Activated CD8-positive, alpha-beta T cell treated with anti-CD3 and anti-CD28 coated beads for 36 hours (primary cell): Measurements from ENCODE around the gene HELT. TPM values are rescaled to one million over a fixed set of nuclear protein-coding genes. Genes with fewer than 3 reads are reported as not detected.

ENCODE experiments used
- ATAC-seq: fragments of 200-7000 bp; cut with Tn5 transposase; one replicate; pipeline ENCODE4 v1.10.0; 2021; ENCODE audit warnings: mild to moderate bottlenecking, moderate library complexity
- CTCF ChIA-PET: fragments of 350-600 bp; sonication (Branson Sonifier 250); formaldehyde crosslinking; loops from one replicate; lab custom pipeline; 2021; ENCODE audit warnings: antibody characterized with exemption; lab: Charles Lee
- POLR2A ChIA-PET: fragments of 350-600 bp; sonication (Branson Sonifier 250); formaldehyde crosslinking; loops from one replicate; lab custom pipeline; 2021; ENCODE audit warnings: antibody characterized with exemption; lab: Charles Lee
- DNase-seq: peaks from one replicate; pipeline ENCODE4 v3.0.0-alpha.2; 2020
- H3K27ac Mint-ChIP-seq: one replicate; pipeline ENCODE4 v1.8.0; 2021; ENCODE audit warnings: mild to moderate bottlenecking, mixed read lengths
- H3K27me3 Mint-ChIP-seq: one replicate; pipeline ENCODE4 v1.8.0; 2021; ENCODE audit warnings: mixed read lengths
- H3K36me3 Mint-ChIP-seq: one replicate; pipeline ENCODE4 v1.8.0; 2021; ENCODE audit warnings: low read depth, mixed read lengths
- H3K4me1 Mint-ChIP-seq: one replicate; pipeline ENCODE4 v1.8.0; 2021; ENCODE audit warnings: low read depth, mixed read lengths
- H3K4me3 Mint-ChIP-seq: one replicate; pipeline ENCODE4 v1.8.0; 2021; ENCODE audit warnings: mild to moderate bottlenecking, moderate library complexity, mixed read lengths
- H3K9me3 Mint-ChIP-seq: one replicate; pipeline ENCODE4 v1.8.0; 2021; ENCODE audit warnings: mixed read lengths
- intact Hi-C: fragments of 100-400 bp; cut with micrococcal nuclease; formaldehyde crosslinking; loops from one replicate; pipeline ENCODE4 v1.10.0; 2022
- total RNA-seq, 2 experiments: library from RNA; stranded (reverse); gene quantifications; one replicate each; pipeline ENCODE4 v1.2.3, GENCODE V29; 2021
- TF ChIP-seq, protein P1 (sequence below): fragments of 200-600 bp; IDR thresholded peaks from one replicate; pipeline ENCODE4 v1.8.0; 2022; ENCODE audit warnings: antibody characterized with exemption, mild to moderate bottlenecking

The HELT gene
- total RNA-seq, 2 experiments from 2014 or later: not detected

GRCh38 chr4:185013417-185014125, 4.7 kb upstream of the HELT start:
- intact Hi-C loops: no loop called here
- POLR2A ChIA-PET: interaction anchor here (0.6 kb wide), 1 partner anchor 161 kb away, joined by 3 read pairs; no protein-coding TSS in a partner anchor
- H3K4me1 Mint-ChIP-seq: peaks cover 2% of the 10 kb centered on the region
- H3K9me3 Mint-ChIP-seq: no peaks in the 10 kb centered on the region
- ATAC-seq: no peak
- H3K27ac Mint-ChIP-seq: no peak overlapping the region
- H3K36me3 Mint-ChIP-seq: no peaks in the 10 kb centered on the region
- no peak for DNase-seq
- CTCF ChIA-PET: interaction anchor here (1.8 to 2.6 kb wide), 3 partner anchors 9 to 268 kb away, joined by 3 to 10 read pairs (median 9); no protein-coding TSS in a partner anchor
- TF ChIP-seq, protein P1, sequence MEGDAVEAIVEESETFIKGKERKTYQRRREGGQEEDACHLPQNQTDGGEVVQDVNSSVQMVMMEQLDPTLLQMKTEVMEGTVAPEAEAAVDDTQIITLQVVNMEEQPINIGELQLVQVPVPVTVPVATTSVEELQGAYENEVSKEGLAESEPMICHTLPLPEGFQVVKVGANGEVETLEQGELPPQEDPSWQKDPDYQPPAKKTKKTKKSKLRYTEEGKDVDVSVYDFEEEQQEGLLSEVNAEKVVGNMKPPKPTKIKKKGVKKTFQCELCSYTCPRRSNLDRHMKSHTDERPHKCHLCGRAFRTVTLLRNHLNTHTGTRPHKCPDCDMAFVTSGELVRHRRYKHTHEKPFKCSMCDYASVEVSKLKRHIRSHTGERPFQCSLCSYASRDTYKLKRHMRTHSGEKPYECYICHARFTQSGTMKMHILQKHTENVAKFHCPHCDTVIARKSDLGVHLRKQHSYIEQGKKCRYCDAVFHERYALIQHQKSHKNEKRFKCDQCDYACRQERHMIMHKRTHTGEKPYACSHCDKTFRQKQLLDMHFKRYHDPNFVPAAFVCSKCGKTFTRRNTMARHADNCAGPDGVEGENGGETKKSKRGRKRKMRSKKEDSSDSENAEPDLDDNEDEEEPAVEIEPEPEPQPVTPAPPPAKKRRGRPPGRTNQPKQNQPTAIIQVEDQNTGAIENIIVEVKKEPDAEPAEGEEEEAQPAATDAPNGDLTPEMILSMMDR: no peak
- H3K4me3 Mint-ChIP-seq: no peak overlapping the region
- H3K27me3 Mint-ChIP-seq: peaks cover 74% of the 10 kb centered on the region

DNA sequence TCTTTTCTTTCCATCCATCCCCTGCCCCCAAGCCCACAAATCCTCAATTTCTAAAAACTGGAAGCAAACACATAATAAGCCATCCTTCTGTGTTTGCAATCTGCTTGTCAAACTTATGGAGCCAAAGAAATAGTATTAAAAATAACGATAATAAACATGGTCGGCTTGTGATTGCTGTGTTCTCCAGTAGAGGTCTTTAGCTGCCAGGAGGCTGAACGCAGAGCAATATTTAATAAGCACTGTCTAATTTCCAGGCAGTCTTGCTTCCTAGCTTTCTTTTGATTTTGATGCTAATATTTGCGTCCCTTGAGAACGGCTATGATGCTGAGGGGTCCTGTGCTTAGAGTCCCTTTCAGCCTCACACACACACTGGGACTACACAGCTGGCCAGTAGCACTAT, 3.2 kb upstream of the HELT start:
- peaks cover 71% of the 10 kb centered on the region for H3K27me3 Mint-ChIP-seq
- intact Hi-C loops: no loop called here
- ATAC-seq: no peak
- TF ChIP-seq, protein P1: no peak
- no peaks in the 10 kb centered on the region for H3K9me3 Mint-ChIP-seq
- CTCF ChIA-PET: interaction anchor here (2.2 kb wide), 1 partner anchor 10 kb away, joined by 9 read pairs; no protein-coding TSS in a partner anchor
- no peak overlapping the region for H3K4me3 Mint-ChIP-seq
- no peaks in the 10 kb centered on the region for H3K36me3 Mint-ChIP-seq
- H3K27ac Mint-ChIP-seq: no peak overlapping the region
- DNase-seq: no peak
- POLR2A ChIA-PET: no interaction called here
- peaks cover 2% of the 10 kb centered on the region for H3K4me1 Mint-ChIP-seq

DNA sequence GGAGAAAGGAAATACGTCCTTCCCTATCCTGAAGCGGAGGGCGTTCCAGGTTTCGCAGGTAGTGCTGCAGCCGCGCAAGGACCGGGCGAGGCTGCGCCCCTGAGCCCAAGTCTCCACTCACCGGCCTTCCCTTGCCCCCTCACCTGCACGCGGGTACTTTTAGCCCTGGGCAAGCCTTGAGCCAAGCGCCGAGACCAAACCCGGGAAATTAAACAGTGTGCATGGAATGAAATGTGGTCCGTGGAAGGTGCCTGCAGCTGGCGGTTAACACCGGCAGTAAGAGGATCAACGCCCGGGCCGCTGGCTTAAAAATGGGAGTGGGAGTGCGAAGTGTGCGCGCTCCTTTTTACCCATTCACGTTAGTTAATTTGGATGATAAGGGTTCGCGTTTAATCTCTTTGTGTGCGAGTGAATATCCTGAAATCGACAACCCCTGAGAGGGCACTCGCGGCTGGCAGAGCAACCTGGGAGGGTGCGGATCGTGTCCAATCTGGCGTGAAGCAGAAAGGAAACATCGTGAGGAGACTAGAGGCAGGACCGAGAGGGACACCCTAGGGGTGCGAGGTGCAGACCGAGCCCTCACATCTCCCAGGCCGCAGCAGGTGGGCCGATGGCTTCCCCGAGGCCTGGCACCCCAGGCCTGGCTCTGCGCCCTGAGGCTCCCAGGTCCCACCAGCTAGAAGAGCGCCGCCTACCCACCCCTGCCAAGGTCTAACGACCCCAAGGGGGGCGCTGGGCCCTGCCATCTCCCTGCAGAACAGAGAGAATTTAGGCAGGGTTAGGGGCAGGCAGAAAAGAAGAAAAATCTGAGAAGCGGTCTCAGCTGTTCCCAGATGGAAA, 2.0 kb upstream of the HELT start:
- ChIA-PET POLR2A (no interaction called here), CTCF (interaction anchor here (0.9 kb wide), 1 partner anchor 24 kb away, joined by 3 read pairs; no protein-coding TSS in a partner anchor)
- Mint-ChIP-seq H3K27me3 (peaks cover 76% of the 10 kb centered on the region), H3K4me3 (no peak overlapping the region), H3K4me1 (peaks cover 5% of the 10 kb centered on the region), H3K27ac (no peak overlapping the region), H3K9me3 (no peaks in the 10 kb centered on the region), H3K36me3 (no peaks in the 10 kb centered on the region)
- ATAC-seq (no peak), DNase-seq (no peak)
- TF ChIP-seq, protein P1: no peak
- intact Hi-C loops: no loop called here

GRCh38 chr4:185016946-185017758, 1.1 kb upstream of the HELT start:
- H3K27me3 Mint-ChIP-seq: peaks cover 80% of the 10 kb centered on the region
- no peak overlapping the region for H3K4me3 Mint-ChIP-seq
- intact Hi-C loops: no loop called here

More at GRCh38 chr4:185016946-185017758, 1.1 kb upstream of the HELT start:
- ATAC-seq (no peak), DNase-seq (no peak)
- ChIA-PET CTCF (interaction anchor here (0.9 to 1.1 kb wide), 2 partner anchors 12 to 23 kb away, joined by 3 to 6 read pairs; no protein-coding TSS in a partner anchor), POLR2A (no interaction called here)
- TF ChIP-seq, protein P1: no peak
- Mint-ChIP-seq H3K9me3 (no peaks in the 10 kb centered on the region), H3K36me3 (no peaks in the 10 kb centered on the region), H3K27ac (no peak overlapping the region), H3K4me1 (peaks cover 6% of the 10 kb centered on the region)
